Measurements from ENCODE around the gene DCDC2C. TPM values are rescaled to one million over a fixed set of nuclear protein-coding genes. Genes with fewer than 3 reads are reported as not detected.

DCDC2C gene
- total and polyA plus RNA-seq, 2 experiments from 2014 or later: 0.45 TPM; not detected in 1

DNA sequence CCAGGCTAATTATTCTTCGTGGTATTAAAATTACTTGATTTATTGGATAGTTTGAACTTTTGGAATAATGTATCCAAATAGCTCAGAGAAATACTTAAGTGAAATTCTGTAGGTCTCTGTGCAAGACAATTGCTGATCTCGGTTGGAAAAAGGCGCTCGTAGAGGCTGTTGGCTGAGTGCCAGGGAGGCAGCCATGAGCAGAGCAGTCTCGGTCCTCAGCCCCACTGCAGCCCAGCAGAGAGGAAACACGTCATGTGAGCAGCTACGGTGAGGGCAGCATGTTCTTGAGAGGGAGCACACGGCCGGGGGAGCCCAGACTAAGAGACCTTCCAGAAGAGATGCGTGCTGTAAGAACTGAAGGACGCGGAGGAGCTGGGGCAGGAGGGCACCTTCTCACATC, 42.5 kb downstream of the DCDC2C start:
- Histone ChIP-seq H3K4me1 (ENCODE audit: insufficient read depth) (no peaks in the 10 kb centered on the region), H3K9me2 (ENCODE audit: insufficient read depth) (no peaks in the 10 kb centered on the region), H3F3A (replicated peaks; ENCODE audit: low read depth) (no peaks in the 10 kb centered on the region), H3K36me3 (ENCODE audit: insufficient read depth) (no peaks in the 10 kb centered on the region; the same call in 1 of the 2 replicates), H3K27ac (ENCODE audit: low read depth) (no peak overlapping the region), H2AFZ (no peak overlapping the region), H3K79me2 (replicated peaks; ENCODE audit: insufficient read depth) (no peaks in the 10 kb centered on the region), H3K4me3 (no peak overlapping the region), H3K4me2 (no peak overlapping the region), H4K20me1 (replicated peaks; ENCODE audit: insufficient read depth) (no peaks in the 10 kb centered on the region), H3K27me3 (ENCODE audit: insufficient read depth) (no peaks in the 10 kb centered on the region)
- H3K4me1 Mint-ChIP-seq: no peaks in the 10 kb centered on the region
- peaks cover 86% of the 10 kb centered on the region for H3K9me3 Mint-ChIP-seq
- TF ChIP-seq, protein P1, sequence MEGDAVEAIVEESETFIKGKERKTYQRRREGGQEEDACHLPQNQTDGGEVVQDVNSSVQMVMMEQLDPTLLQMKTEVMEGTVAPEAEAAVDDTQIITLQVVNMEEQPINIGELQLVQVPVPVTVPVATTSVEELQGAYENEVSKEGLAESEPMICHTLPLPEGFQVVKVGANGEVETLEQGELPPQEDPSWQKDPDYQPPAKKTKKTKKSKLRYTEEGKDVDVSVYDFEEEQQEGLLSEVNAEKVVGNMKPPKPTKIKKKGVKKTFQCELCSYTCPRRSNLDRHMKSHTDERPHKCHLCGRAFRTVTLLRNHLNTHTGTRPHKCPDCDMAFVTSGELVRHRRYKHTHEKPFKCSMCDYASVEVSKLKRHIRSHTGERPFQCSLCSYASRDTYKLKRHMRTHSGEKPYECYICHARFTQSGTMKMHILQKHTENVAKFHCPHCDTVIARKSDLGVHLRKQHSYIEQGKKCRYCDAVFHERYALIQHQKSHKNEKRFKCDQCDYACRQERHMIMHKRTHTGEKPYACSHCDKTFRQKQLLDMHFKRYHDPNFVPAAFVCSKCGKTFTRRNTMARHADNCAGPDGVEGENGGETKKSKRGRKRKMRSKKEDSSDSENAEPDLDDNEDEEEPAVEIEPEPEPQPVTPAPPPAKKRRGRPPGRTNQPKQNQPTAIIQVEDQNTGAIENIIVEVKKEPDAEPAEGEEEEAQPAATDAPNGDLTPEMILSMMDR (conservative IDR thresholded peaks at IDR 0.05; ENCODE audit: low read depth in 2 of 2): no peak
- TF ChIP-seq, protein P2, sequence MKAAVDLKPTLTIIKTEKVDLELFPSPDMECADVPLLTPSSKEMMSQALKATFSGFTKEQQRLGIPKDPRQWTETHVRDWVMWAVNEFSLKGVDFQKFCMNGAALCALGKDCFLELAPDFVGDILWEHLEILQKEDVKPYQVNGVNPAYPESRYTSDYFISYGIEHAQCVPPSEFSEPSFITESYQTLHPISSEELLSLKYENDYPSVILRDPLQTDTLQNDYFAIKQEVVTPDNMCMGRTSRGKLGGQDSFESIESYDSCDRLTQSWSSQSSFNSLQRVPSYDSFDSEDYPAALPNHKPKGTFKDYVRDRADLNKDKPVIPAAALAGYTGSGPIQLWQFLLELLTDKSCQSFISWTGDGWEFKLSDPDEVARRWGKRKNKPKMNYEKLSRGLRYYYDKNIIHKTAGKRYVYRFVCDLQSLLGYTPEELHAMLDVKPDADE (IDR thresholded peaks at IDR 0.05): no peak
- no peak for TF ChIP-seq EZH2phosphoT487 (IDR thresholded peaks at IDR 0.05; ENCODE audit: unreplicated experiment)
- TF ChIP-seq CREB1 (CRISPR knock-in tag; IDR thresholded peaks at IDR 0.05; ENCODE audit: low read depth): no peak
- no peak for TF ChIP-seq NANOG (IDR thresholded peaks at IDR 0.05; ENCODE audit: borderline replicate concordance)
- no peak for TF ChIP-seq ZNF114 (CRISPR knock-in tag; IDR thresholded peaks at IDR 0.05)
- no peak for TF ChIP-seq JUNB (IDR thresholded peaks at IDR 0.05; ENCODE audit: unreplicated experiment)
- H3K27ac Mint-ChIP-seq: no peak overlapping the region
- peaks cover 6% of the 10 kb centered on the region for H3K27me3 Mint-ChIP-seq (ENCODE audit: insufficient read depth, low read depth, poor library complexity)
- ATAC-seq (no peak), DNase-seq (ENCODE audit: low spot score) (no peak)
- peaks cover 27% of the 10 kb centered on the region for H3K36me3 Mint-ChIP-seq (ENCODE audit: low read depth)
- H3K4me3 Mint-ChIP-seq: no peak overlapping the region

DNA sequence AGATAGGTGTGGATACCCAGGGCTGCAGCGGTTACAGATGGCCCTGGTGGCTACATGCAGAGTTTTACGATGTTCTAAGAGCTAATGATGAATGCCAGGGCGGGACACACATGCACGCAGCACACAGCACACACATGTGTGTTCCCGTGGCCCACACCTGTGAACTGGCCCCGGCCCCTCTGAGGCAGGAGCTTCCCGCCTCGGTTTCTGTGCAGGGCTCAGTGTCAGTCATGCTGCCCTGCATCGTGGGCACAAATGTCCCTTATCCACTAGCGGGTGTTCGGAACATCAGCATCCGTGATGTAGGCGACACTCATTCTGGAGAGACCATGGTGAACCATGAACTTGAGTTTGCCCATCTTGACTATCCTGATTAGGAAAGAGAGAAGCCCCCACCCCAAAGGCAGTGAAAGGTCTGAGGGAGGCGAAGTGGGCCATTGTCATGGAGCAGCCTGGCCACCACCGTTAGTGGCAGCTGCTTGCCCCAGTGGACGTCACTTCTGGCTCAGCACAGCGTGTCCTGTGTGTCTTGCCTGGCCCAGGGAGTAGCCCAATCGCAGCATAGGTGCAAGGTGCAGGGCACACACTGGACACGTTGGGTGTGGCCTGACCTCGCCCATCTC, 43.8 kb downstream of the DCDC2C start:
- H3K4me2 ChIP-seq: no peak overlapping the region
- no peaks in the 10 kb centered on the region for H3K9me2 ChIP-seq (ENCODE audit: insufficient read depth)
- H3K36me3 ChIP-seq (ENCODE audit: insufficient read depth): no peaks in the 10 kb centered on the region; the same call in 1 of the 2 replicates
- no peak overlapping the region for H3K27ac ChIP-seq (ENCODE audit: low read depth)
- H3F3A ChIP-seq (replicated peaks; ENCODE audit: low read depth): no peaks in the 10 kb centered on the region
- Mint-ChIP-seq H3K4me1 (no peaks in the 10 kb centered on the region), H3K36me3 (ENCODE audit: low read depth) (peaks cover 27% of the 10 kb centered on the region), H3K9me3 (peaks cover 84% of the 10 kb centered on the region), H3K4me3 (no peak overlapping the region), H3K27ac (no peak overlapping the region), H3K27me3 (ENCODE audit: insufficient read depth, low read depth, poor library complexity) (peaks cover 5% of the 10 kb centered on the region)
- ATAC-seq: no peak
- no peaks in the 10 kb centered on the region for H3K4me1 ChIP-seq (ENCODE audit: insufficient read depth)
- H3K27me3 ChIP-seq (ENCODE audit: insufficient read depth): no peaks in the 10 kb centered on the region
- no peaks in the 10 kb centered on the region for H3K79me2 ChIP-seq (replicated peaks; ENCODE audit: insufficient read depth)
- no peak for DNase-seq (ENCODE audit: low spot score)
- no peaks in the 10 kb centered on the region for H4K20me1 ChIP-seq (replicated peaks; ENCODE audit: insufficient read depth)
- no peak overlapping the region for H3K4me3 ChIP-seq
- no peak overlapping the region for H2AFZ ChIP-seq
- TF ChIP-seq, protein P3, sequence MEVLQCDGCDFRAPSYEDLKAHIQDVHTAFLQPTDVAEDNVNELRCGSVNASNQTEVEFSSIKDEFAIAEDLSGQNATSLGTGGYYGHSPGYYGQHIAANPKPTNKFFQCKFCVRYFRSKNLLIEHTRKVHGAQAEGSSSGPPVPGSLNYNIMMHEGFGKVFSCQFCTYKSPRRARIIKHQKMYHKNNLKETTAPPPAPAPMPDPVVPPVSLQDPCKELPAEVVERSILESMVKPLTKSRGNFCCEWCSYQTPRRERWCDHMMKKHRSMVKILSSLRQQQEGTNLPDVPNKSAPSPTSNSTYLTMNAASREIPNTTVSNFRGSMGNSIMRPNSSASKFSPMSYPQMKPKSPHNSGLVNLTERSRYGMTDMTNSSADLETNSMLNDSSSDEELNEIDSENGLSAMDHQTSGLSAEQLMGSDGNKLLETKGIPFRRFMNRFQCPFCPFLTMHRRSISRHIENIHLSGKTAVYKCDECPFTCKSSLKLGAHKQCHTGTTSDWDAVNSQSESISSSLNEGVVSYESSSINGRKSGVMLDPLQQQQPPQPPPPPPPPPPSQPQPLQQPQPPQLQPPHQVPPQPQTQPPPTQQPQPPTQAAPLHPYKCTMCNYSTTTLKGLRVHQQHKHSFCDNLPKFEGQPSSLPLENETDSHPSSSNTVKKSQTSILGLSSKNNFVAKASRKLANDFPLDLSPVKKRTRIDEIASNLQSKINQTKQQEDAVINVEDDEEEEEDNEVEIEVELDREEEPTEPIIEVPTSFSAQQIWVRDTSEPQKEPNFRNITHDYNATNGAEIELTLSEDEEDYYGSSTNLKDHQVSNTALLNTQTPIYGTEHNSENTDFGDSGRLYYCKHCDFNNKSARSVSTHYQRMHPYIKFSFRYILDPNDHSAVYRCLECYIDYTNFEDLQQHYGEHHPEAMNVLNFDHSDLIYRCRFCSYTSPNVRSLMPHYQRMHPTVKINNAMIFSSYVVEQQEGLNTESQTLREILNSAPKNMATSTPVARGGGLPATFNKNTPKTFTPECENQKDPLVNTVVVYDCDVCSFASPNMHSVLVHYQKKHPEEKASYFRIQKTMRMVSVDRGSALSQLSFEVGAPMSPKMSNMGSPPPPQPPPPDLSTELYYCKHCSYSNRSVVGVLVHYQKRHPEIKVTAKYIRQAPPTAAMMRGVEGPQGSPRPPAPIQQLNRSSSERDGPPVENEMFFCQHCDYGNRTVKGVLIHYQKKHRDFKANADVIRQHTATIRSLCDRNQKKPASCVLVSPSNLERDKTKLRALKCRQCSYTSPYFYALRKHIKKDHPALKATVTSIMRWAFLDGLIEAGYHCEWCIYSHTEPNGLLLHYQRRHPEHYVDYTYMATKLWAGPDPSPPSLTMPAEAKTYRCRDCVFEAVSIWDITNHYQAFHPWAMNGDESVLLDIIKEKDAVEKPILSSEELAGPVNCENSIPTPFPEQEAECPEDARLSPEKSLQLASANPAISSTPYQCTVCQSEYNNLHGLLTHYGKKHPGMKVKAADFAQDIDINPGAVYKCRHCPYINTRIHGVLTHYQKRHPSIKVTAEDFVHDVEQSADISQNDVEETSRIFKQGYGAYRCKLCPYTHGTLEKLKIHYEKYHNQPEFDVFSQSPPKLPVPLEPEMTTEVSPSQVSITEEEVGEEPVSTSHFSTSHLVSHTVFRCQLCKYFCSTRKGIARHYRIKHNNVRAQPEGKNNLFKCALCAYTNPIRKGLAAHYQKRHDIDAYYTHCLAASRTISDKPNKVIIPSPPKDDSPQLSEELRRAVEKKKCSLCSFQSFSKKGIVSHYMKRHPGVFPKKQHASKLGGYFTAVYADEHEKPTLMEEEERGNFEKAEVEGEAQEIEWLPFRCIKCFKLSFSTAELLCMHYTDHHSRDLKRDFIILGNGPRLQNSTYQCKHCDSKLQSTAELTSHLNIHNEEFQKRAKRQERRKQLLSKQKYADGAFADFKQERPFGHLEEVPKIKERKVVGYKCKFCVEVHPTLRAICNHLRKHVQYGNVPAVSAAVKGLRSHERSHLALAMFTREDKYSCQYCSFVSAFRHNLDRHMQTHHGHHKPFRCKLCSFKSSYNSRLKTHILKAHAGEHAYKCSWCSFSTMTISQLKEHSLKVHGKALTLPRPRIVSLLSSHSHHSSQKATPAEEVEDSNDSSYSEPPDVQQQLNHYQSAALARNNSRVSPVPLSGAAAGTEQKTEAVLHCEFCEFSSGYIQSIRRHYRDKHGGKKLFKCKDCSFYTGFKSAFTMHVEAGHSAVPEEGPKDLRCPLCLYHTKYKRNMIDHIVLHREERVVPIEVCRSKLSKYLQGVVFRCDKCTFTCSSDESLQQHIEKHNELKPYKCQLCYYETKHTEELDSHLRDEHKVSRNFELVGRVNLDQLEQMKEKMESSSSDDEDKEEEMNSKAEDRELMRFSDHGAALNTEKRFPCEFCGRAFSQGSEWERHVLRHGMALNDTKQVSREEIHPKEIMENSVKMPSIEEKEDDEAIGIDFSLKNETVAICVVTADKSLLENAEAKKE (CRISPR knock-in tag; IDR thresholded peaks at IDR 0.05): no peak
- no peak for TF ChIP-seq EZH2phosphoT487 (IDR thresholded peaks at IDR 0.05; ENCODE audit: unreplicated experiment)
- TF ChIP-seq CREB1 (CRISPR knock-in tag; IDR thresholded peaks at IDR 0.05; ENCODE audit: low read depth): no peak
- no peak for TF ChIP-seq ZNF114 (CRISPR knock-in tag; IDR thresholded peaks at IDR 0.05)
- no peak for TF ChIP-seq EZH2 (IDR thresholded peaks at IDR 0.05; ENCODE audit: low read depth, unreplicated experiment)

Data from GM23338 (cell line).